Esophagus muscularis mucosa (tissue), 4 donors: Measurements from ENCODE around the gene PPP1R12C. TPM values are rescaled to one million over a fixed set of nuclear protein-coding genes. Genes with fewer than 3 reads are reported as not detected.

Source experiments
- DNase-seq: peaks from one replicate; pipeline ENCODE4 v3.0.0-alpha.2; 2017; ENCODE audit errors: extremely low spot score
- H3K27ac ChIP-seq, 4 donors: fragments of 200-600 bp; sonication (generic); replicated peaks in 1 of 4; 1 replicate in 3 of 4; 2 replicates in 1 of 4; pipeline ENCODE4 v1.5.1; 2016 to 2019; ENCODE audit warnings: mild to moderate bottlenecking in 1 of 4
- H3K27me3 ChIP-seq, 4 donors: fragments of 200-600 bp; sonication (generic); one replicate each; pipeline versions ENCODE4 v1.5.1 to v1.6.0; 2016 to 2019
- H3K36me3 ChIP-seq, 4 donors: fragments of 200-600 bp; sonication (generic); one replicate each; pipeline ENCODE4 v1.5.1; 2016 to 2019
- H3K4me1 ChIP-seq, 4 donors: fragments of 200-600 bp; sonication (generic); one replicate each; pipeline ENCODE4 v1.5.1; 2016 to 2019
- H3K4me3 ChIP-seq, 4 donors: fragments of 200-600 bp; sonication (generic); 1 replicate in 2 of 4; 2 replicates in 2 of 4; pipeline ENCODE4 v1.5.1; 2016 to 2019; ENCODE audit warnings: mild to moderate bottlenecking in 4 of 4, moderate library complexity in 1 of 4
- H3K9me3 ChIP-seq, 4 donors: fragments of 200-600 bp; sonication (generic); 1 replicate in 3 of 4; 2 replicates in 1 of 4; pipeline ENCODE4 v1.5.1; 2016 to 2019
- CTCF ChIP-seq, 3 experiments: fragments of 200-600 bp in 2 of 3; fragments of 450-650 bp in 1 of 3; sonication (generic) in 2 of 3; IDR thresholded peaks; one replicate each; pipeline ENCODE4 v1.5.1; 2017 to 2019; ENCODE audit warnings: antibody characterized with exemption in 3 of 3, mild to moderate bottlenecking in 2 of 3, moderate library complexity in 1 of 3
- EP300 ChIP-seq: sonication (generic); formaldehyde crosslinking; IDR thresholded peaks from one replicate; pipeline ENCODE4 v1.6.1; 2017; ENCODE audit warnings: antibody characterized with exemption
- POLR2A ChIP-seq: fragments of 450-650 bp; IDR thresholded peaks from one replicate; pipeline ENCODE4 v1.6.1; 2017; ENCODE audit warnings: antibody characterized with exemption, moderate library complexity, mild to moderate bottlenecking, low read depth
- POLR2AphosphoS5 ChIP-seq, 2 donors: sonication (generic); formaldehyde crosslinking; IDR thresholded peaks; one replicate each; pipeline ENCODE4 v1.6.1; 2017; ENCODE audit warnings: antibody characterized with exemption in 2 of 2
- WGBS: methylation state at CpG from one replicate; pipeline ENCODE4 v1.1.5; 2018; 5-methylcytosine and 5-hydroxymethylcytosine counted together
- intact Hi-C: fragments of 100-400 bp; cut with DNase I; formaldehyde crosslinking; loops from one replicate; pipeline ENCODE4 v1.15.1; 2023
- small RNA-seq, 3 donors: library from RNA; depleted of rRNA; stranded (forward); fragments of <200 nt; gene quantifications; one replicate each; pipeline ENCODE3, GENCODE V24; 2016
- total RNA-seq, 4 donors: library from RNA; depleted of rRNA; stranded (reverse); fragments of >200 nt; gene quantifications; one replicate each; pipeline versions ENCODE4 v1.1.0 to v1.2.1, GENCODE V29; 2016

PPP1R12C gene
- total RNA-seq, 4 donors from 2014 or later, result 257 to 451 (median 351) TPM

GRCh38 chr19:55041627-55042343, 75.7 kb downstream of the PPP1R12C start:
- peaks cover 15 to 62% (median 48%) of the 10 kb centered on the region in 4 donors for H3K36me3 ChIP-seq
- DNase-seq, result no peak

GRCh38 chr19:55041244-55041626, 76.2 kb downstream of the PPP1R12C start:
- H3K4me3 ChIP-seq, result no peak overlapping the region
- H3K4me1 ChIP-seq, result no peaks in the 10 kb centered on the region
- no peaks in the 10 kb centered on the region for H3K27me3 ChIP-seq
- H3K36me3 ChIP-seq, result peaks cover 13 to 57% (median 42%) of the 10 kb centered on the region in 4 donors
- 91% methylated on average over 10 of the region's 10 CpGs for WGBS
- H3K9me3 ChIP-seq, result no peaks in the 10 kb centered on the region
- intact Hi-C loops, result no loop called here
- no peak overlapping the region for H3K27ac ChIP-seq
- no peak for TF ChIP-seq POLR2AphosphoS5 (IDR thresholded peaks at IDR 0.05)
- no peak for TF ChIP-seq CTCF (IDR thresholded peaks at IDR 0.05)
- no peak for TF ChIP-seq POLR2A
- no peak for TF ChIP-seq EP300
- DNase-seq, result no peak

More at GRCh38 chr19:55041627-55042343, 75.7 kb downstream of the PPP1R12C start:
- intact Hi-C loops, result no loop called here
- no peak overlapping the region for H3K27ac ChIP-seq
- TF ChIP-seq EP300, result no peak
- no peak for TF ChIP-seq CTCF (IDR thresholded peaks at IDR 0.05)
- no peak for TF ChIP-seq POLR2A
- TF ChIP-seq POLR2AphosphoS5 (IDR thresholded peaks at IDR 0.05), result no peak
- no peaks in the 10 kb centered on the region for H3K4me1 ChIP-seq
- H3K9me3 ChIP-seq, result no peaks in the 10 kb centered on the region
- H3K27me3 ChIP-seq, result no peaks in the 10 kb centered on the region
- no peak overlapping the region for H3K4me3 ChIP-seq
- 62% methylated on average over 30 of the region's 30 CpGs for WGBS

Small RNAs within 50 kb of the gene (small RNA-seq; reads per million reads assigned to genes)
- gene MIR7975 (0 reads per million in 3 donors), gene RF01210 (0 reads per million in 3 donors)

Other genes with a start within 250 kb of the PPP1R12C start
- 1 to 10 TPM in 2 of 4 donors, under 1 TPM in 1, not detected in 1; 0.29 to 6.3 (median 1.4) TPM for gene FCAR, start 243.4 kb downstream of the PPP1R12C start, total RNA-seq
- under 1 TPM in 1 of 4 donors, not detected in 3; 0.33 TPM for gene NCR1, start 211.5 kb downstream of the PPP1R12C start, total RNA-seq
- not detected for gene NLRP7, start 170.1 kb downstream of the PPP1R12C start, total RNA-seq
- gene NLRP2, start 151.3 kb downstream of the PPP1R12C start, total RNA-seq, result under 1 TPM in 2 of 4 donors, not detected in 2; 0.42 to 0.50 TPM
- under 1 TPM in 2 of 4 donors, not detected in 2; 0.13 to 0.29 TPM for gene GP6, start 79.4 kb downstream of the PPP1R12C start, total RNA-seq
- gene RDH13, start 54.5 kb downstream of the PPP1R12C start, total RNA-seq, result 10 to 100 TPM; 11.1 to 16.4 (median 12.3) TPM
- gene EPS8L1, start 41.8 kb downstream of the PPP1R12C start, total RNA-seq, result 1 to 10 TPM; 1.0 to 8.7 (median 1.2) TPM
- gene TNNT1, start 31.6 kb upstream of the PPP1R12C start, total RNA-seq, result 1 to 10 TPM in 1 of 4 donors, not detected in 3; 2.0 TPM
- gene TNNI3, start 40.1 kb upstream of the PPP1R12C start, total RNA-seq, result not detected
- under 1 TPM in 1 of 4 donors, not detected in 3; 0.83 TPM for gene DNAAF3, start 49.0 kb upstream of the PPP1R12C start, total RNA-seq
- gene SYT5, start 62.7 kb upstream of the PPP1R12C start, total RNA-seq, result 1 to 10 TPM in 2 of 4 donors, under 1 TPM in 1, not detected in 1; 0.80 to 2.1 (median 1.7) TPM
- gene PTPRH, start 91.9 kb upstream of the PPP1R12C start, total RNA-seq, result 1 to 10 TPM in 2 of 4 donors, under 1 TPM in 2; 0.42 to 2.7 (median 1.4) TPM
- 1 to 10 TPM; 1.7 to 2.8 (median 2.4) TPM for gene TMEM86B, start 111.1 kb upstream of the PPP1R12C start, total RNA-seq
- 10 to 100 TPM; 37.4 to 75.5 (median 45.6) TPM for gene PPP6R1, start 141.4 kb upstream of the PPP1R12C start, total RNA-seq
- gene HSPBP1, start 162.5 kb upstream of the PPP1R12C start, total RNA-seq, result 10 to 100 TPM; 28.5 to 44.0 (median 32.2) TPM
- 10 to 100 TPM in 1 of 4 donors, 1 to 10 TPM in 3; 3.3 to 16.9 (median 6.7) TPM for gene BRSK1, start 166.4 kb upstream of the PPP1R12C start, total RNA-seq
- 1 to 10 TPM in 3 of 4 donors, under 1 TPM in 1; 0.83 to 5.2 (median 2.7) TPM for gene TMEM150B, start 207.7 kb upstream of the PPP1R12C start, total RNA-seq
- gene KMT5C, start 222.2 kb upstream of the PPP1R12C start, total RNA-seq, result 1 to 10 TPM; 5.0 to 8.7 (median 8.1) TPM
- under 1 TPM in 1 of 4 donors, not detected in 3; 0.19 TPM for gene COX6B2, start 237.1 kb upstream of the PPP1R12C start, total RNA-seq
- not detected for gene GARIN5B, start 245.6 kb upstream of the PPP1R12C start, total RNA-seq